ENCODE results near the gene CDH24. TPM values are rescaled to one million over a fixed set of nuclear protein-coding genes. Genes with fewer than 3 reads are reported as not detected.
A peak's percentile ranks its signal among the peaks of the same experiment; 100 is the strongest.

Gene CDH24
- total and polyA plus RNA-seq, 2 of the 13 experiments (the other 11 are each of a cell fraction or from before 2014, with no cell fraction given): 0.69 to 0.99 TPM

GRCh38 chr14:23025151-23025814 lies 32.0 kb downstream of the CDH24 start (continued):
- TF ChIP-seq ZMAT3 (CRISPR knock-in tag; conservative IDR thresholded peaks at IDR 0.05) (no peak), HMGXB3 (CRISPR knock-in tag; IDR thresholded peaks at IDR 0.05; ENCODE audit: borderline replicate concordance) (no peak), ATF1 (CRISPR knock-in tag; IDR thresholded peaks at IDR 0.05) (no peak), DNMT1 (CRISPR knock-in tag; IDR thresholded peaks at IDR 0.05) (no peak), ZNF788 (CRISPR knock-in tag; IDR thresholded peaks at IDR 0.05; ENCODE audit: borderline replicate concordance) (no peak), ZNF17 (CRISPR knock-in tag; IDR thresholded peaks at IDR 0.05) (no peak), SNAPC5 (CRISPR knock-in tag; IDR thresholded peaks at IDR 0.05; ENCODE audit: borderline replicate concordance) (no peak), ZBED4 (CRISPR knock-in tag; IDR thresholded peaks at IDR 0.05; ENCODE audit: borderline replicate concordance) (no peak), RELA (CRISPR knock-in tag; IDR thresholded peaks at IDR 0.05) (no peak), ZNF749 (CRISPR knock-in tag; IDR thresholded peaks at IDR 0.05; ENCODE audit: borderline replicate concordance) (no peak), POLR2G (IDR thresholded peaks at IDR 0.05; ENCODE audit: low read depth, low read length) (peak; percentile 72), ZNF550 (CRISPR knock-in tag; IDR thresholded peaks at IDR 0.05; ENCODE audit: borderline replicate concordance) (no peak), NFYC (CRISPR knock-in tag; IDR thresholded peaks at IDR 0.05) (no peak), MTA1 (CRISPR knock-in tag; IDR thresholded peaks at IDR 0.05; ENCODE audit: borderline replicate concordance) (no peak), ATF6 (CRISPR knock-in tag; conservative IDR thresholded peaks at IDR 0.05) (no peak), PHF20 (CRISPR knock-in tag; IDR thresholded peaks at IDR 0.05) (no peak), NFE2 (CRISPR knock-in tag; IDR thresholded peaks at IDR 0.05) (no peak), HOXA7 (CRISPR knock-in tag; IDR thresholded peaks at IDR 0.05) (no peak), SAP130 (CRISPR knock-in tag; IDR thresholded peaks at IDR 0.05; ENCODE audit: low read depth) (no peak)
